ENCODE measurements around the gene TSPAN16. TPM values are rescaled to one million over a fixed set of nuclear protein-coding genes. Genes with fewer than 3 reads are reported as not detected.

Gene TSPAN16
- total RNA-seq, 5 donors from 2014 or later (not counting 1 experiment from before 2014, with no cell fraction given) = not detected

DNA sequence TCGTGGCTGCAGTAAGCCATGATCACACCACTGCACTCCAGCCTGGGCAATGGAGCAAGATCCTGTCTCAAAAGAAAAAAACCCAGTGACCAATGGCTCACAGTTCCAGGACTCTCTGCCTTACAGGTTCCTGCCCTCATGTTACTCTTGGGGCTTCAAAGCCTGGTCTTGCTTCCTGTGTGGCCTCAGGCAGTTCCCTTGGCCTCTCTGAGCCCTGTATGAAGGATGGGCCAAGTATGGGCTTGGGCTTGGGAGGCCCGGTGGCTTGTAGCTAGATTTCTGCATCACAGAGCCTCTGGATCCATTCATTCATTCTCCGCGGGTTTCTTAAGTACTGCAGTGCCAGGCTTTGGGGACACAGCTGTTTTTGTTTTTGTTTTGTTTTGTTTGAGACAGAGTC, 780 bp upstream of the TSPAN16 start:
- POLR2A ChIA-PET = no interaction called here
- CTCF ChIA-PET = no interaction called here
- Histone ChIP-seq H3K9me3 (no peaks in the 10 kb centered on the region), H3K4me3 (ENCODE audit: control insufficient read depth in 1 of 2, extremely low read depth in 1 of 2, low read length in 1 of 2) (no peak overlapping the region), H3K36me3 (ENCODE audit: control insufficient read depth in 2 of 2, extremely low read depth in 1 of 2, insufficient read depth in 1 of 2, low read length in 1 of 2) (no peaks in the 10 kb centered on the region), H3K4me1 (ENCODE audit: control insufficient read depth in 1 of 2, extremely low read depth in 1 of 2, insufficient read depth in 2 of 2, low read length in 2 of 2) (peaks cover 0 to 8% of the 10 kb centered on the region in 2 experiments), H3K27ac (ENCODE audit: low read length) (no peak overlapping the region), H3K27me3 (replicated peaks in 1 of 2; ENCODE audit: control insufficient read depth in 2 of 2, extremely low read depth in 1 of 2, insufficient read depth in 2 of 2, low read length in 1 of 2) (peaks cover 0 to 51% of the 10 kb centered on the region in 2 experiments)
- Mint-ChIP-seq H3K27ac (no peak overlapping the region), H3K27me3 (peaks cover 9 to 25% of the 10 kb centered on the region in 2 donors), H3K9me3 (no peaks in the 10 kb centered on the region), H3K36me3 (no peaks in the 10 kb centered on the region), H3K4me1 (peaks cover 5 to 9% (median 7%) of the 10 kb centered on the region in 3 donors), H3K4me3 (no peak overlapping the region)
- ATAC-seq (replicated peaks in 1 of 4) = no peak
- WGBS (ENCODE audit: insufficient coverage) = 46% methylated on average over 2 of the region's 4 CpGs
- DNase-seq = no peak

DNA sequence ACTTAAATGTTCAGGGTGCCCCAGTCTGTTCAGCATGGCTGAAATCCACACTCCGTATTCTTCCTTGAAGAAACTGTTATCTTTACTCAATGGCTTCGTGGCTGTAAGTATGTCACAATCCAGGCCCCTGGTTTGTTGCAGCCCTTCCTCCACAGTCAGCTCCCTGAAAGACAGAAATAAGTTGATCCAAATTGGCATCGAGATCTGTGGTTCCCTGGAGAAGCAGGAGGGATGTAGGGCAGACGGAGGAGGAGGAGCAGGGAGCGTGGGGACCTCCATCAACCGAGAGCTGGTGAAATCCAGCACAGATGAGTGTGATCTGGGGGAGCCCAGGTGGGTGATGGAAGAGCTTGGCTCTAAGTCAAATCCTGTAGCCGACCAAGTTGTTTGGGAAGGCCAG, 304 bp downstream of the TSPAN16 start:
- ATAC-seq (replicated peaks in 1 of 4) (no peak), DNase-seq (no peak)
- Mint-ChIP-seq H3K4me1 (peaks cover 5 to 9% (median 7%) of the 10 kb centered on the region in 3 donors), H3K9me3 (no peaks in the 10 kb centered on the region), H3K27ac (no peak overlapping the region), H3K4me3 (no peak overlapping the region), H3K27me3 (peaks cover 4 to 22% of the 10 kb centered on the region in 2 donors), H3K36me3 (no peaks in the 10 kb centered on the region)
- no peak overlapping the region for H3K4me3 ChIP-seq (ENCODE audit: control insufficient read depth in 1 of 2, extremely low read depth in 1 of 2, low read length in 1 of 2)
- ChIA-PET POLR2A (no interaction called here), CTCF (no interaction called here)
- H3K27me3 ChIP-seq (replicated peaks in 1 of 2; ENCODE audit: control insufficient read depth in 2 of 2, extremely low read depth in 1 of 2, insufficient read depth in 2 of 2, low read length in 1 of 2) = peaks cover 0 to 44% of the 10 kb centered on the region in 2 experiments
- 89% methylated on average over 4 of the region's 7 CpGs for WGBS (ENCODE audit: insufficient coverage)
- peaks cover 0 to 8% of the 10 kb centered on the region in 2 experiments for H3K4me1 ChIP-seq (ENCODE audit: control insufficient read depth in 1 of 2, extremely low read depth in 1 of 2, insufficient read depth in 2 of 2, low read length in 2 of 2)
- H3K9me3 ChIP-seq = no peaks in the 10 kb centered on the region
- no peaks in the 10 kb centered on the region for H3K36me3 ChIP-seq (ENCODE audit: control insufficient read depth in 2 of 2, extremely low read depth in 1 of 2, insufficient read depth in 1 of 2, low read length in 1 of 2)
- no peak overlapping the region for H3K27ac ChIP-seq (ENCODE audit: low read length)

DNA sequence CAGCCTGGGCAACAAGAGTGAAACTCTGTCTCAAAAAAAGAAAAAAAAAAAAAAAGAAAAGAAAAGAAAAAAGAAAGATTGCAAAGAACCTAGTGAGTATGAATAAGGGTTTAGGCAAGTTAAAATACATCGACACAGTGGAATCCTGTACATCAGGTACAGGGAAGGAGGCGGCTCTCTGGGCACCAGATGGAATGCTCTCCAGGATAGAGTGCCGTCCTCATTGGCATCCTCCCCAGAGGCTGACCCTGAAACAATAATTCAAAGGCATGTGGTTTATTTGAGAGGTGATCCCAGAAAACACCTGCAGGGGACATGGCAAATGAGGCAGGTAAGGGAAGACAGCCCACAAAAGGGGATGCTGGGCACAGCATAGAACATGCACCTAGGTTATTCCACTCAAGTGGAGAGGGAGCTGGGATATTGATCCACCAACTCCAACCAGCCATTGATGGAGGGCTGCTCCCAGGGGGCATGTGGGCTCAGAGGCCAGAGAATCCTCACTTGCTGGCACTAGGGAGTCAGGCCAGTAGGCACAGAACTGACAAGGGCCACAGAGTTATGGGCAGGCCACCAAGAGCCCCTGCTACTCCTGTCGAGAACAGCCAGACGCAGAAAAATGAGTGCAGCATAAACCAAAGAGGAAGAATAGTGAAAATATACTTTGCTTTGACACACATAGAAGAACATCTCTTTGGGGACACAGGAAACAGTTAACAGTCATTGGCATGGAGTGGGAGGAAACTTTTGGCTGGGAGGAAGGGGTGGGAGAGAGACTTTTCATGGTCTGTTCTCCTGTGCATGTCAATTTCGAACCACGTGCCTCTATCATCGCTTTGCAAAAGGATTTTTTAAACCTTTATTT, 4.2 kb downstream of the TSPAN16 start:
- Mint-ChIP-seq H3K4me1 (no peaks in the 10 kb centered on the region), H3K36me3 (no peaks in the 10 kb centered on the region), H3K9me3 (no peaks in the 10 kb centered on the region), H3K27ac (no peak overlapping the region), H3K27me3 (peaks cover 0 to 12% of the 10 kb centered on the region in 2 donors), H3K4me3 (no peak overlapping the region)
- ChIA-PET POLR2A (interaction anchor here in 1 of 2 donors (0.6 kb wide), 1 partner anchor 137 kb away, joined by 5 read pairs; no protein-coding TSS in a partner anchor), CTCF (interaction anchor here in 1 of 2 donors (0.6 kb wide), 1 partner anchor 10 kb away, joined by 4 read pairs; no protein-coding TSS in a partner anchor)
- no peaks in the 10 kb centered on the region for H3K4me1 ChIP-seq (ENCODE audit: control insufficient read depth in 1 of 2, extremely low read depth in 1 of 2, insufficient read depth in 2 of 2, low read length in 2 of 2)
- H3K36me3 ChIP-seq (ENCODE audit: control insufficient read depth in 2 of 2, extremely low read depth in 1 of 2, insufficient read depth in 1 of 2, low read length in 1 of 2) = no peaks in the 10 kb centered on the region
- WGBS (ENCODE audit: insufficient coverage) = 93% methylated on average over 2 of the region's 8 CpGs
- H3K27me3 ChIP-seq (replicated peaks in 1 of 2; ENCODE audit: control insufficient read depth in 2 of 2, extremely low read depth in 1 of 2, insufficient read depth in 2 of 2, low read length in 1 of 2) = peaks cover 0 to 16% of the 10 kb centered on the region in 2 experiments
- no peak overlapping the region for H3K27ac ChIP-seq (ENCODE audit: low read length)
- ATAC-seq (replicated peaks in 1 of 4) = no peak
- no peak for DNase-seq
- no peak overlapping the region for H3K4me3 ChIP-seq (ENCODE audit: control insufficient read depth in 1 of 2, extremely low read depth in 1 of 2, low read length in 1 of 2)
- no peaks in the 10 kb centered on the region for H3K9me3 ChIP-seq

DNA sequence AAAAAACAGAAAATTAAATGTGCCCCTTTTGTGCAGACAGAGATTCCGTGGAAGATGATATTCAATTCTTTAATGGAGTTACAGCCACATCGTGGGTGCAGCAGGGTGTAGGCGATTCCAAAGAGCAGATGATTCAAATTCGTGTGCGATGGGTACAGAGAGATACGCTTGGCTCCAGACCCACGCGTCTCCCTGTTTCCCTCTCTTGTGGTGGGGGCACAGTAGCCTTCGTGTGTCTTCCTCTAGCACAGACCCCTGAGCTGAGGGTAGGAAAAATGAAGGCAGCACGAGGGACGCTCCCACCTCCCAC, 4.8 kb downstream of the TSPAN16 start:
- Mint-ChIP-seq H3K27ac (no peak overlapping the region), H3K36me3 (no peaks in the 10 kb centered on the region), H3K9me3 (no peaks in the 10 kb centered on the region), H3K27me3 (peaks cover 0 to 12% of the 10 kb centered on the region in 2 donors), H3K4me3 (no peak overlapping the region), H3K4me1 (no peaks in the 10 kb centered on the region)
- DNase-seq (no peak), ATAC-seq (replicated peaks in 1 of 4) (no peak)
- POLR2A ChIA-PET = no interaction called here
- Histone ChIP-seq H3K27ac (ENCODE audit: low read length) (no peak overlapping the region), H3K4me3 (ENCODE audit: control insufficient read depth in 1 of 2, extremely low read depth in 1 of 2, low read length in 1 of 2) (no peak overlapping the region), H3K27me3 (replicated peaks in 1 of 2; ENCODE audit: control insufficient read depth in 2 of 2, extremely low read depth in 1 of 2, insufficient read depth in 2 of 2, low read length in 1 of 2) (peaks cover 0 to 10% of the 10 kb centered on the region in 2 experiments), H3K36me3 (ENCODE audit: control insufficient read depth in 2 of 2, extremely low read depth in 1 of 2, insufficient read depth in 1 of 2, low read length in 1 of 2) (no peaks in the 10 kb centered on the region), H3K4me1 (ENCODE audit: control insufficient read depth in 1 of 2, extremely low read depth in 1 of 2, insufficient read depth in 2 of 2, low read length in 2 of 2) (no peaks in the 10 kb centered on the region), H3K9me3 (no peaks in the 10 kb centered on the region)
- CTCF ChIA-PET = no interaction called here
- 69% methylated on average over 4 of the region's 11 CpGs for WGBS (ENCODE audit: insufficient coverage)

DNA sequence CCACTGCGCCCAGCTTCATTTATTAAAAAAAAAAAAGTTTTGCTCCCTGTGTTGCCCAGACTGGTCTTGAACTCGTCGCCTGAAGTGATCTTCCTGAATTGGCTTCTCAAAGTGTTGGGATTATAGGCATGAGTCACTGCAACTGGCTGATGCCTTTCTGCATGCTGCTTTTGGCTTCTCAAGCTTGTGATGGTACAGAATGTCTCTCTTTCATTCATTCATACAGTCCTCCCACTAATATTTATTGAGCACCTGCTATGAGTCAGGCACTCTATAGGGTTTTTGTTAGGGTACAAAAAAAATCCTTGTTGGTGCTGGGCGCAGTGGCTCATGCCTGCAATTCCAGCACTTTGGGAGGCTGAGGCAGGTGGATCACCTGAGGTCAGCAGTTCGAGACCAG, 9.0 kb downstream of the TSPAN16 start:
- WGBS (ENCODE audit: insufficient coverage) = no CpG with 5 or more reads among the region's 5 CpGs
- CTCF ChIA-PET = interaction anchor here in 1 of 2 donors (0.6 to 0.7 kb wide), 2 partner anchors 19 to 346 kb away, joined by 3 to 4 read pairs; no protein-coding TSS in a partner anchor

DNA sequence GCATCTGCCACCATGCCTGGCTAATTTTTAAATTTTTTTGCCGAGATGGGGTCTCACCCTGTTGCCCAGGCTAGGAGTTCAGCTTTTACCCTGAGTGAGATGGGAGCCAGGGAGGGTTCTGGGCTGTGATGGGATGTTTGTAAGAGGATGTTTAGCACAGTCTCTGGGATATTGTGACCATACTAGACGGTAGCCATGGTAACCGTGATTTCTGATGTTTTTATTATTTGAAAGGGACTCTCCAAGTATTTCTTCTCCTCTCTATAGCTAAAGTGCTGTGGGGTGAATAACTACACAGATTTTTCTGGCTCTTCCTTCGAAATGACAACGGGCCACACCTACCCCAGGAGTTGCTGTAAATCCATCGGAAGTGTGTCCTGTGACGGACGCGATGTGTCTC, 10.4 kb downstream of the TSPAN16 start:
- no peak overlapping the region for H3K4me3 Mint-ChIP-seq
- 90% methylated on average over 1 of the region's 9 CpGs for WGBS (ENCODE audit: insufficient coverage)
- ATAC-seq (replicated peaks in 1 of 4) (no peak), DNase-seq (no peak)
- no peaks in the 10 kb centered on the region for H3K4me1 Mint-ChIP-seq
- no peaks in the 10 kb centered on the region for H3K9me3 ChIP-seq
- ChIA-PET POLR2A (no interaction called here), CTCF (no interaction called here)
- H3K9me3 Mint-ChIP-seq = no peaks in the 10 kb centered on the region
- H3K4me3 ChIP-seq (ENCODE audit: control insufficient read depth in 1 of 2, extremely low read depth in 1 of 2, low read length in 1 of 2) = no peak overlapping the region
- H3K27ac ChIP-seq (ENCODE audit: low read length) = no peak overlapping the region
- no peak overlapping the region for H3K27ac Mint-ChIP-seq
- peaks cover 0 to 15% of the 10 kb centered on the region in 2 experiments for H3K27me3 ChIP-seq (replicated peaks in 1 of 2; ENCODE audit: control insufficient read depth in 2 of 2, extremely low read depth in 1 of 2, insufficient read depth in 2 of 2, low read length in 1 of 2)
- no peaks in the 10 kb centered on the region for H3K4me1 ChIP-seq (ENCODE audit: control insufficient read depth in 1 of 2, extremely low read depth in 1 of 2, insufficient read depth in 2 of 2, low read length in 2 of 2)
- H3K36me3 Mint-ChIP-seq = no peaks in the 10 kb centered on the region
- peaks cover 6 to 9% of the 10 kb centered on the region in 2 donors for H3K27me3 Mint-ChIP-seq
- no peaks in the 10 kb centered on the region for H3K36me3 ChIP-seq (ENCODE audit: control insufficient read depth in 2 of 2, extremely low read depth in 1 of 2, insufficient read depth in 1 of 2, low read length in 1 of 2)

More for the DNA sequence above, 9.0 kb downstream of the TSPAN16 start:
- Mint-ChIP-seq H3K9me3 (no peaks in the 10 kb centered on the region), H3K27ac (no peak overlapping the region), H3K4me1 (no peaks in the 10 kb centered on the region), H3K36me3 (no peaks in the 10 kb centered on the region), H3K4me3 (no peak overlapping the region), H3K27me3 (peaks cover 7 to 9% of the 10 kb centered on the region in 2 donors)
- Histone ChIP-seq H3K27ac (ENCODE audit: low read length) (no peak overlapping the region), H3K36me3 (ENCODE audit: control insufficient read depth in 2 of 2, extremely low read depth in 1 of 2, insufficient read depth in 1 of 2, low read length in 1 of 2) (no peaks in the 10 kb centered on the region), H3K4me1 (ENCODE audit: control insufficient read depth in 1 of 2, extremely low read depth in 1 of 2, insufficient read depth in 2 of 2, low read length in 2 of 2) (no peaks in the 10 kb centered on the region), H3K9me3 (no peaks in the 10 kb centered on the region), H3K27me3 (replicated peaks in 1 of 2; ENCODE audit: control insufficient read depth in 2 of 2, extremely low read depth in 1 of 2, insufficient read depth in 2 of 2, low read length in 1 of 2) (peaks cover 0 to 13% of the 10 kb centered on the region in 2 experiments), H3K4me3 (ENCODE audit: control insufficient read depth in 1 of 2, extremely low read depth in 1 of 2, low read length in 1 of 2) (no peak overlapping the region)
- no peak for DNase-seq
- ATAC-seq (replicated peaks in 1 of 4) = no peak
- POLR2A ChIA-PET = no interaction called here

Data from T-cell (primary cell).